MM.1S (cell line): ENCODE data around the gene DYNLT4.

Experiments
- DNase-seq: peaks from one replicate; pipeline ENCODE4 v3.0.0-alpha.2; 2015
- H2AFZ ChIP-seq: fragments of 300-600 bp; sonication (generic); 2 replicates; pipeline ENCODE4 v1.6.0; 2016; ENCODE audit warnings: antibody characterized with exemption, low read length
- H3F3A ChIP-seq: fragments of 300-600 bp; sonication (generic); 2 replicates; pipeline ENCODE4 v1.6.1; 2016; ENCODE audit warnings: mild to moderate bottlenecking, antibody characterized with exemption, low read length, moderate library complexity, mixed read lengths; ENCODE audit not compliant: insufficient read depth
- H3K27ac ChIP-seq: fragments of 300-600 bp; sonication (generic); 2 replicates; pipeline ENCODE4 v1.5.1; 2016; ENCODE audit warnings: mild to moderate bottlenecking, low read length
- H3K27me3 ChIP-seq: fragments of 300-600 bp; sonication (generic); replicated peaks from 2 replicates; pipeline ENCODE4 v1.6.0; 2016; ENCODE audit warnings: low read length; ENCODE audit not compliant: insufficient read depth
- H3K36me3 ChIP-seq: fragments of 300-600 bp; sonication (generic); replicated peaks from 2 replicates; pipeline ENCODE4 v1.6.1; 2016; ENCODE audit warnings: mild to moderate bottlenecking, low read length, mixed read lengths; ENCODE audit not compliant: insufficient read depth
- H3K4me1 ChIP-seq: fragments of 300-600 bp; sonication (generic); 2 replicates; pipeline ENCODE4 v1.6.1; 2016; ENCODE audit warnings: low read length, mixed read lengths
- H3K4me2 ChIP-seq: fragments of 300-600 bp; sonication (generic); 2 replicates; pipeline ENCODE4 v1.6.0; 2016; ENCODE audit warnings: low read depth, low read length
- H3K4me3 ChIP-seq: fragments of 300-600 bp; sonication (generic); 2 replicates; pipeline ENCODE4 v1.5.1; 2016; ENCODE audit warnings: low read length, mixed read lengths
- H3K79me2 ChIP-seq: fragments of 300-600 bp; sonication (generic); 2 replicates; pipeline ENCODE4 v1.6.1; 2016; ENCODE audit warnings: mixed run types, low read length, mixed read lengths
- H3K9ac ChIP-seq: fragments of 300-600 bp; sonication (generic); 2 replicates; pipeline ENCODE4 v1.6.1; 2016; ENCODE audit warnings: low read length, mixed read lengths
- H3K9me2 ChIP-seq: fragments of 300-600 bp; sonication (generic); replicated peaks from 2 replicates; pipeline ENCODE4 v1.6.1; 2016; ENCODE audit warnings: mild to moderate bottlenecking, low read length, mixed read lengths; ENCODE audit not compliant: insufficient read depth
- H3K9me3 ChIP-seq: fragments of 300-600 bp; sonication (generic); replicated peaks from 2 replicates; pipeline ENCODE4 v1.6.1; 2016; ENCODE audit warnings: mild to moderate bottlenecking, low read length, mixed read lengths; ENCODE audit not compliant: insufficient read depth
- H4K20me1 ChIP-seq: fragments of 300-600 bp; sonication (generic); 2 replicates; pipeline ENCODE4 v1.6.1; 2016; ENCODE audit warnings: mild to moderate bottlenecking, low read length, moderate library complexity, mixed read lengths; ENCODE audit not compliant: insufficient read depth
- EZH2 ChIP-seq: fragments of 300-600 bp; sonication (generic); optimal IDR thresholded peaks from 2 replicates; pipeline ENCODE3; 2017; ENCODE audit warnings: low read depth, mild to moderate bottlenecking, antibody characterized with exemption, low read length, mixed read lengths
- EZH2phosphoT487 ChIP-seq: fragments of 300-600 bp; sonication (generic); IDR thresholded peaks from 2 replicates; pipeline ENCODE4 v1.6.1; 2018; ENCODE audit warnings: antibody characterized with exemption, low read length
- TF ChIP-seq, protein P1 (sequence below): fragments of 300-600 bp; sonication (generic); IDR thresholded peaks from 2 replicates; pipeline ENCODE4 v1.5.1; 2016; ENCODE audit warnings: antibody characterized with exemption, low read length, mixed read lengths

The DYNLT4 gene

DNA sequence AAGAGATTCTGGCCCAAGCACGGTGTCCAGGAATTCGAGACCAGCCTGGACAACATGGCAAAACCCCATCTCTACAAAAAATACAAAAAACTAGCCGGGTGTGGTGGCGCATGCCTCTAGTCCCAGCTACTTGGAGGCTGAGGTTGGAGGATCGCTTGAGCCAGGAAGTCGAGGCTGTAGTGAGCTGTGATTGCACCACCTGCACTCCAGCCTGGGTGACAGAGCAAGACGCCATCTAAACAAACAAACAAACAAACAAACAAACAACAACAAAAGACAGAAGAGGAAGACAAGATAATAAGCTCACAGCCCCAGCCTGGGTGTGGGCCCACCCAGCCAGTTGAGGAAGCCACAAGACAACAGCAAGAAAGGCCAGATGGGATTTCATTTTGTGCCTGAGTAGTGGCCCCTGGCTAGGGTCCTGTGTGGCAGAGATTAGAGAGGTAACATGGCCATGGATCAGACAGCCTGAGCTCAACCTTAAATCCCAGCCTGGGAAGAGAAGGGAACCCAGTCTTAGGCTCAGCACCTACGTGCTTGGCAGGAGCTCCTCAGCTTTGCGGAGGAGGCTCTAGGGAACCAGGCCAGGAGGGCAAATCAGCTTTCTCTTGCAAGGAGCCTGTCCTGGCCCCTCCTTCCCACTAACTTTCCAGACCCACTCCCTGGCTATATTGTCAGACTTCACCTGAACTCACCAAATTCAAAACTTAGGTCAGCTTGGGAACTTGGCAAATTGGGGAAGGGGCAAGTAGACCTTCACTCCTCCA lies 14.2 kb downstream of the DYNLT4 start:
- Histone ChIP-seq H3K27me3 (no peaks in the 10 kb centered on the region), H3K27ac (no peak overlapping the region)

DNA sequence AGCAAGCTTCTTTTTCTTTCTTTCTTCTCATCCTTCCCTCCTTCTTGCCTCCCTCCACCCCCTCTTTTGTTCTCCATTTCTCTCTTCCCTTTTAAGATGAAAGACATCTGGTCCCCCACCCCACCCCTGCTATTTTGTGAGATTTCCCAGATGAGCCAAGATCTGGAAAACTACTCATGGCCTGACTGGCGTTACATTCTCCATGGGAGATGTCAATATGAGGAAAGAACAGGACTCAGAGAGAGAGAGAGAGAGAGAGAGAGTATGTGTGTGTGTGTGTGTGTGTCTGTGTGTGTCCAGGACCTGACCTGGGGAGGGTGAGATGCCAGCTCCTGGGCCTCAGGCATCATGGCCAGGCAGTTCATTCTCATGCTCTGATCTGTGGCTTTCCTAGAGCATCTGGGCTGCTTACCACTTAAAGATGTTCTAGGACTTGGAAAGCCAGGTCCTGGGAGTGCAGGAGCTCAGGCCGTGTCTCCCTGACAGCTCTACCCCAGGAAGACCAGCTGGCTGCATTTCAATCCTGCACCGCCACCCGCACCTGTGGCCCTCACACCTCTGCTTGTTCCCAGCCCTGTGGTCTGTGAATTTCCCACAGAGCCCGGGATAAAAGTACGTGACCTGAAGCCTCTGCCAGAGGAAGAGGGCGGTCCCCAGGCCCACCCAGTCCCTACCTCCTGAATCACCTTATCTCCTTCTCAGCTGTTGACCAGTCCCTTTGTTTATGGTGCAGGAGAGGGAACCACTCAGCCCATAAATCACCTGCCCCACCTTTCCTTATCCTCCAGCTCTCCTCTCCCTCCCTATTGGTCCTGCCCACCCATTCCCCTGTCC lies 16.0 kb downstream of the DYNLT4 start:
- Histone ChIP-seq H3K9ac (no peak overlapping the region), H4K20me1 (no peaks in the 10 kb centered on the region), H3K27me3 (no peaks in the 10 kb centered on the region), H3F3A (no peaks in the 10 kb centered on the region), H3K27ac (no peak overlapping the region), H3K36me3 (no peaks in the 10 kb centered on the region), H3K9me2 (no peaks in the 10 kb centered on the region), H3K79me2 (no peaks in the 10 kb centered on the region), H3K9me3 (no peaks in the 10 kb centered on the region), H3K4me2 (no peak overlapping the region), H3K4me1 (no peaks in the 10 kb centered on the region), H3K4me3 (no peak overlapping the region), H2AFZ (no peak overlapping the region)
- no peak for DNase-seq
- TF ChIP-seq, protein P1, sequence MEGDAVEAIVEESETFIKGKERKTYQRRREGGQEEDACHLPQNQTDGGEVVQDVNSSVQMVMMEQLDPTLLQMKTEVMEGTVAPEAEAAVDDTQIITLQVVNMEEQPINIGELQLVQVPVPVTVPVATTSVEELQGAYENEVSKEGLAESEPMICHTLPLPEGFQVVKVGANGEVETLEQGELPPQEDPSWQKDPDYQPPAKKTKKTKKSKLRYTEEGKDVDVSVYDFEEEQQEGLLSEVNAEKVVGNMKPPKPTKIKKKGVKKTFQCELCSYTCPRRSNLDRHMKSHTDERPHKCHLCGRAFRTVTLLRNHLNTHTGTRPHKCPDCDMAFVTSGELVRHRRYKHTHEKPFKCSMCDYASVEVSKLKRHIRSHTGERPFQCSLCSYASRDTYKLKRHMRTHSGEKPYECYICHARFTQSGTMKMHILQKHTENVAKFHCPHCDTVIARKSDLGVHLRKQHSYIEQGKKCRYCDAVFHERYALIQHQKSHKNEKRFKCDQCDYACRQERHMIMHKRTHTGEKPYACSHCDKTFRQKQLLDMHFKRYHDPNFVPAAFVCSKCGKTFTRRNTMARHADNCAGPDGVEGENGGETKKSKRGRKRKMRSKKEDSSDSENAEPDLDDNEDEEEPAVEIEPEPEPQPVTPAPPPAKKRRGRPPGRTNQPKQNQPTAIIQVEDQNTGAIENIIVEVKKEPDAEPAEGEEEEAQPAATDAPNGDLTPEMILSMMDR = no peak
- no peak for TF ChIP-seq EZH2
- no peak for TF ChIP-seq EZH2phosphoT487

More for the DNA sequence above, 14.2 kb downstream of the DYNLT4 start:
- Histone ChIP-seq H3K4me2 (no peak overlapping the region), H2AFZ (no peak overlapping the region), H3K36me3 (no peaks in the 10 kb centered on the region), H3F3A (no peaks in the 10 kb centered on the region), H3K4me3 (no peak overlapping the region), H3K9me3 (no peaks in the 10 kb centered on the region), H3K9ac (no peak overlapping the region), H3K9me2 (no peaks in the 10 kb centered on the region), H4K20me1 (no peaks in the 10 kb centered on the region), H3K4me1 (no peaks in the 10 kb centered on the region), H3K79me2 (no peaks in the 10 kb centered on the region)
- no peak for TF ChIP-seq EZH2phosphoT487
- TF ChIP-seq, protein P1 = no peak
- no peak for TF ChIP-seq EZH2
- DNase-seq = no peak

DNA sequence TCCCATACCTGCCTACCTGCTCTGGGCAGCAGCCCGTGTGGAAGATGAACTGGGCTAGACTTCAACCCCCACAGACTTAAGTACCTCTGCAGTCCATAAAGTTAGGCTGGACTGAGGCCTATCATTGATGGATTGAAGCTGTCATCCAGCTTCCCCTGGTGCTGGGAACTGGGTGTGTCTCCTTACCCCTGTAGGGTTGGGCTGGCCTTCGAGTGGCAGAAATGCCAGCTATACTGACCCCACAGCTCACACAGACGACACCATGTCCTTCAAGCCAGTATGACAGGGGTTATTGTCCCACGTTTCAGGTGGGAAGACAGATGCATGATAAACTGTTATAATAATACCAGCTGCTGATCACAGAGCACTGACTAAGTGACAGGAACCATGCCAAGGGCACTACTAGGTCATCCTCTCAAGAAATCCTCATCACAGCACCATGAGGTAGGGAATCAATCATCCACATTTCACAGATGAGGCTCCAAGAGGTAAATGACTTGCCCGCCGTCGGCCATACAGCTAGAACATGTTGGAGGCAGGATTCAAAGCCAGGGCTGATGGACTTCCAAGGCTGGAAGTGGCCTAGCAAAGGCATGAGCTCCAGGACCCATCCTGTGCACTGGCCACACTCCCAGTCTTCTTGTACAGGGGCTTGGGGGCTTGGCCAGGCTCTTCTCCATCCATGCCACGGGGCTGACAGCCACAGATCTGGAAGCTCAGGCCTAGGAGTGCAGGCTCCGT lies 18.9 kb downstream of the DYNLT4 start, which contains the start of gene BEST4:
BEST4 (minus strand) TSS at position 51 of the 741 bp plus-strand sequence. CDS start 465 bp downstream, outside the sequence.
- no peaks in the 10 kb centered on the region for H3K9me2 ChIP-seq
- H3K4me2 ChIP-seq = no peak within 1 kb of the TSS

More for the DNA sequence above, 18.9 kb downstream of the DYNLT4 start, which contains the start of gene BEST4:
- Histone ChIP-seq H2AFZ (no peak within 1 kb of the TSS), H3K27ac (no peak within 1 kb of the TSS), H4K20me1 (no peaks in the 10 kb centered on the region), H3F3A (peaks cover 2% of the 10 kb centered on the region; the same call in 1 of the 2 replicates), H3K4me1 (peaks cover 8% of the 10 kb centered on the region; the same call in 1 of the 2 replicates), H3K36me3 (no peaks in the 10 kb centered on the region), H3K9me3 (no peaks in the 10 kb centered on the region), H3K4me3 (no peak within 1 kb of the TSS), H3K9ac (no peak within 1 kb of the TSS), H3K79me2 (no peaks in the 10 kb centered on the region), H3K27me3 (no peaks in the 10 kb centered on the region)
- DNase-seq = no peak
- TF ChIP-seq, protein P1 = no peak
- TF ChIP-seq EZH2phosphoT487 (no peak), EZH2 (no peak)
